Caco-2 (cell line): Measurements from ENCODE around the gene TNFSF10. TPM values are rescaled to one million over a fixed set of nuclear protein-coding genes. Genes with fewer than 3 reads are reported as not detected.

Experiments used
- BruUV-seq: library from RNA; stranded (reverse); fragments of 400-500 nt; replicated peaks from 2 replicates; lab custom pipeline; 2021; lab: Mats Ljungman, UMichigan
- CTCF ChIA-PET: fragments of 300-600 bp; sonication (Branson Sonifier 250); formaldehyde crosslinking; loops from one replicate; lab custom pipeline; 2022; ENCODE audit warnings: antibody characterized with exemption; lab: Charles Lee
- POLR2A ChIA-PET: fragments of 300-600 bp; sonication (Branson Sonifier 250); formaldehyde crosslinking; loops from one replicate; lab custom pipeline; 2022; ENCODE audit warnings: antibody characterized with exemption; lab: Charles Lee
- DNase-seq, 2 experiments: peaks; one replicate each; pipeline versions ENCODE4 v3.0.0 to v3.0.0-alpha.2; 2020 to 2022
- H3K27me3 ChIP-seq: replicated peaks from 2 replicates; pipeline ENCODE4 v1.6.0; 2011; ENCODE audit warnings: low read length; ENCODE audit not compliant: control insufficient read depth, insufficient read depth
- H3K36me3 ChIP-seq: 2 replicates; pipeline ENCODE4 v1.5.1; 2011; ENCODE audit warnings: low read length; ENCODE audit not compliant: control insufficient read depth, insufficient read depth
- H3K4me1 ChIP-seq: fragments of 250-450 bp; sonication (Bioruptor Pico); 2 replicates; pipeline ENCODE4 v1.5.1; 2020; ENCODE audit warnings: mild to moderate bottlenecking
- H3K4me3 ChIP-seq: 2 replicates; pipeline ENCODE4 v1.5.1; 2011; ENCODE audit warnings: low read depth, mild to moderate bottlenecking, control low read depth, low read length
- H3K9me3 ChIP-seq: fragments of 250-450 bp; sonication (Bioruptor Pico); 2 replicates; pipeline ENCODE4 v1.5.1; 2020; ENCODE audit warnings: mild to moderate bottlenecking, moderate library complexity
- H3K27ac Mint-ChIP-seq: one replicate; pipeline ENCODE4 v1.8.0; 2022; ENCODE audit warnings: mixed read lengths; ENCODE audit not compliant: unreplicated experiment
- H3K27me3 Mint-ChIP-seq: one replicate; pipeline ENCODE4 v1.8.0; 2022; ENCODE audit warnings: mixed read lengths; ENCODE audit not compliant: insufficient read depth, unreplicated experiment
- H3K36me3 Mint-ChIP-seq: one replicate; pipeline ENCODE4 v1.8.0; 2022; ENCODE audit warnings: mild to moderate bottlenecking, mixed read lengths; ENCODE audit not compliant: insufficient read depth, unreplicated experiment
- H3K4me1 Mint-ChIP-seq: one replicate; pipeline ENCODE4 v1.8.0; 2022; ENCODE audit warnings: low read depth, mixed read lengths; ENCODE audit not compliant: unreplicated experiment
- H3K4me3 Mint-ChIP-seq: one replicate; pipeline ENCODE4 v1.8.0; 2022; ENCODE audit warnings: mild to moderate bottlenecking, moderate library complexity, mixed read lengths; ENCODE audit not compliant: unreplicated experiment
- H3K9me3 Mint-ChIP-seq: one replicate; pipeline ENCODE4 v1.8.0; 2022; ENCODE audit warnings: mixed read lengths; ENCODE audit not compliant: unreplicated experiment
- CTCF ChIP-seq, 2 experiments: fragments of 200-600 bp in 1 of 2; IDR thresholded peaks; 1 replicate in 1 of 2; 2 replicates in 1 of 2; pipeline versions ENCODE4 v1.5.1 to v1.8.0; 2011 to 2022; ENCODE audit warnings: antibody characterized with exemption in 1 of 2, control low read depth in 1 of 2, inconsistent platforms in 1 of 2, low read depth in 1 of 2, low read length in 1 of 2, mild to moderate bottlenecking in 1 of 2, moderate library complexity in 1 of 2; ENCODE audit not compliant: insufficient read depth in 1 of 2, severe bottlenecking in 1 of 2, unreplicated experiment in 1 of 2
- intact Hi-C: fragments of 100-400 bp; cut with micrococcal nuclease; formaldehyde crosslinking; loops from one replicate; pipeline ENCODE4 v1.10.0; 2022; ENCODE audit not compliant: unreplicated experiment
- total RNA-seq: library from RNA; stranded (reverse); gene quantifications from 2 replicates; pipeline ENCODE4 v1.2.3, GENCODE V29; 2022

The TNFSF10 gene
- total RNA-seq, 1 experiment from 2014 or later: not detected

DNA sequence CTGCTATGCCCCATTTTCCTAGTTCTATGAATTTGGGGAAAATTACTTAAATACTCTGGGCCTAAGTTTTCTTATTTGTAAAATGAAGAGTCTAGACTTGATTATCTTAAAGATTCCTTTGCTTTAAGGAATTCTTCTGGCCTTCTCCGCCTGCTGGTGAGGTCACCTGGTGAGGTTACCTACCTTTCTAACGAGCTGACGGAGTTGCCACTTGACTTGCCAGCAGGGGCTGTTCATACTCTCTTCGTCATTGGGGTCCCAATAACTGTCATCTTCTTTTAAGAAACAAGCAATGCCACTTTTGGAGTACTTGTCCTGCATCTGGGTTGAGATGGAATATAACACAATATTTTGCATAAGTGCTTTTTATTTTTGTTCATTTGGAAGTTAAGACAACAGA lies 8.6 kb downstream of the TNFSF10 start:
- TF ChIP-seq CTCF (IDR thresholded peaks at IDR 0.05; ENCODE audit: insufficient read depth in 1 of 2, low read depth in 1 of 2, low read length in 1 of 2, severe bottlenecking in 1 of 2, unreplicated experiment in 1 of 2): no peak
- Mint-ChIP-seq H3K27me3 (peaks cover 8% of the 10 kb centered on the region), H3K27ac (no peak overlapping the region), H3K4me3 (no peak overlapping the region), H3K36me3 (no peaks in the 10 kb centered on the region), H3K9me3 (no peaks in the 10 kb centered on the region), H3K4me1 (no peaks in the 10 kb centered on the region)
- no peaks in the 10 kb centered on the region for H3K36me3 ChIP-seq
- DNase-seq: no peak
- no peaks in the 10 kb centered on the region for H3K27me3 ChIP-seq
- no peak overlapping the region for H3K4me3 ChIP-seq
- BruUV-seq: no TSS peak
- no peaks in the 10 kb centered on the region for H3K4me1 ChIP-seq
- intact Hi-C loops: no loop called here
- ChIA-PET CTCF (no interaction called here), POLR2A (no interaction called here)
- no peaks in the 10 kb centered on the region for H3K9me3 ChIP-seq

DNA sequence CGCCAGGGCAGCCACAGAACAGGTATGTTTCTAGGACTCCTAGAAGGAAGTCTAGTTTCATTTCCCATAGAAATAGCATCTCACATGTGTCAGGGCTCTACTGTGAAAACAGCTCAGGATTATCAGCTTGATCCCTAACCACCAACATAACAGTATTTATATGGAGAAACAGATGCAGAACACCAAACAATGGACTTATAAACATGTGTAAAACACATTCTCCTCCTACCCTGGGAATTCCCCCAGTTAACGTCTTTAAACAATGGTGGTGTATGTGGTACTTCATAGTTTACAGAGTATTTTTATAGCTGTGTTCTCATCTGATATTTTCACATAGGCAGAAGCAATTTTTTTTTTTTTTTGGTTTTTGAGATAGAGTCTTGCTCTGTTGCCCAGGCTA lies 9.7 kb downstream of the TNFSF10 start:
- H3K27ac Mint-ChIP-seq: no peak overlapping the region
- POLR2A ChIA-PET: no interaction called here
- H3K4me1 ChIP-seq: no peaks in the 10 kb centered on the region
- no peaks in the 10 kb centered on the region for H3K36me3 Mint-ChIP-seq
- no peaks in the 10 kb centered on the region for H3K4me1 Mint-ChIP-seq
- H3K27me3 Mint-ChIP-seq: peaks cover 8% of the 10 kb centered on the region
- DNase-seq: no peak
- no peaks in the 10 kb centered on the region for H3K27me3 ChIP-seq
- CTCF ChIA-PET: no interaction called here
- no peaks in the 10 kb centered on the region for H3K36me3 ChIP-seq
- H3K9me3 ChIP-seq: no peaks in the 10 kb centered on the region
- intact Hi-C loops: no loop called here
- no peaks in the 10 kb centered on the region for H3K9me3 Mint-ChIP-seq
- BruUV-seq: no TSS peak
- no peak overlapping the region for H3K4me3 ChIP-seq
- no peak overlapping the region for H3K4me3 Mint-ChIP-seq
- TF ChIP-seq CTCF (IDR thresholded peaks at IDR 0.05; ENCODE audit: insufficient read depth in 1 of 2, low read depth in 1 of 2, low read length in 1 of 2, severe bottlenecking in 1 of 2, unreplicated experiment in 1 of 2): no peak

DNA sequence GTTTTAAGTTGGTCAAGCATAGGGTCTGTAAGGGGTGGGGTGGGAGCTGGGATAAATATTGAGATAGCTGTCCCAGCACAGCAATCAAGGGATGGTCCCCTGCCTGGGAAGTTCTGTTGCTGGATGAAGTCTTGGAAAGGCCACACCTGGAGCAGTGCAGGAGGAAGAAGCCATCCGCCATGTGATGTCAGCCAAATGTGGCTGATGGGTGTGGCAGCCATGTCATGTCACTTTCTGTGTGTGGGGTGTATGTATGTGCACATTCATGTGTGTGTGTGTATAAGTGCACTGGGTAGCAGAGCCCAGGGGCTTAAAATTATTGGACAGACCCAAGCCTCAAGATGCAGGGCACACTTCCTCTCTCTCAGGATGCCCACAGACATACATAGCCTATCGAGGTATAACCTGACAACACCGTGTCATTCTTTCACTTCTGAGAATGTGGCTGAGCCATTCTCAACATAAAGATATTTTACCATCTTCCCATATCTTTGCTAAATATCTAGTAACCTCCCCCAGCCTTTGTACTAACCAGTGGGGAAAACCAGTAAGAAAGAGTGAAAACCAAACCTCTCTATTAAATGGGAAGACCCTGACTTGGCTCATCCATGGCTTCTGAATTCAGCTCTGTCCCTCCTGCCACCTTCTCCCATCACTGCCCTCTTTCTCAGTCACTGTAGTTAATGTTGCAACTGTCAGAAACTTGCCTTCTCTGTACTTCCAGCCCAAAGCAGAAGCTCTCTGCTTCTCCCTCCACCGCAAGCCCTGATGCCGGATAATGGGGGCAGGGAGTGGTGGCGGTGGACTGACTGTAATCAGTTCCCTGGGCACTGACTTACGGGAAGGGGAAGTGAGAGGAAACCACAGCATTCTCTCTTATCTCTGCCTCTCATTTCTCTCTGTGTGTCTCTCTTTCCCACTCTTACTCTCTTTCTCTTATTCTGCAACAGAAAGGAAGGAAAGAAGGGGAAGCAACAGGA lies 11.2 kb downstream of the TNFSF10 start:
- intact Hi-C loops: no loop called here
- ChIA-PET POLR2A (no interaction called here), CTCF (no interaction called here)
- Histone ChIP-seq H3K4me1 (no peaks in the 10 kb centered on the region), H3K4me3 (no peak overlapping the region), H3K27me3 (no peaks in the 10 kb centered on the region), H3K9me3 (no peaks in the 10 kb centered on the region), H3K36me3 (no peaks in the 10 kb centered on the region)
- no TSS peak for BruUV-seq
- Mint-ChIP-seq H3K27me3 (peaks cover 8% of the 10 kb centered on the region), H3K27ac (no peak overlapping the region), H3K9me3 (no peaks in the 10 kb centered on the region), H3K36me3 (no peaks in the 10 kb centered on the region), H3K4me3 (no peak overlapping the region), H3K4me1 (no peaks in the 10 kb centered on the region)
- TF ChIP-seq CTCF (IDR thresholded peaks at IDR 0.05; ENCODE audit: insufficient read depth in 1 of 2, low read depth in 1 of 2, low read length in 1 of 2, severe bottlenecking in 1 of 2, unreplicated experiment in 1 of 2): no peak
- DNase-seq: no peak
